HG03378 (cell line): ENCODE results near the gene CTSW.

Experiments used
- ATAC-seq: cut with Tn5 transposase; IDR thresholded peaks from one replicate; pipeline ENCODE4 v1.9.1; 2021; ENCODE audit warnings: mild to moderate bottlenecking, moderate library complexity; ENCODE audit not compliant: unreplicated experiment

The CTSW gene

DNA sequence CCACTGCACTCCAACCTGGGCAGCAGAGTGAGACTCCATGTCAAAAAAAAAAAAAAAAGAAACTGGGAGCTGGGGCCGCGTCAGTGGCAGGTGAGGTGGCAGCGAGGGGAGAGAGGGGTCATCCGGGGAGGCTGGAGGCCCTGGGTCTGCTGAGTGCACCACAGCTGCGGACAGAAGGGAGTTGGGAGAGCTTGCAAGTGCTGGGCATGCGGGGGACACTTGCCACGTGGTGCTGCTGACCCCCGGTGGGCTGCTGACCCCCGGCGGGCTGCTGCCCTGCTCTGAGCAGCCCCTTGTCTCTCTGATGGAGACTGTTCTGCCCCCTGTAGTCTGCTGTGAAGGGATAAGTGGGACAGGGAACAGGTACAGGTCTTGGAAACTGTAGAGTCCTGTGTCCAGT, 42.2 kb downstream of the CTSW start:
- no peak for ATAC-seq

DNA sequence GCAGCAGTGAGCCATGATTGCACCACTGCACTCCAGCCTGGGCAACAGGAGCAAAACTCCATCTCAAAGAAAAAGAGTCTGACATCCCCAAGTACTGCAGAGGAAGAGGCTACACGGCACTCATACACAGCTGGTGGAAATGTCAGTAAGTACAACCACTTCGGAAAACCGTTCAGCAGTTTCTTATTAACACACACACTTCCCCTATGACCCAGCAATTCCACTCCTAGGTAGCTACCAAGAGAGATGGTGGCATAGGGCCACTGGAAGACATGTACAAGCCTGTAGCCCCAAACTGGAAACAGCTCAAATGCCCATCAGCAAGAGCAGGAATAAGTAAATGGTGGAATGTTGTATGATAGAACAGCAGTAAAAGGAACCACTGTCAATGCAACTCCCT, 42.9 kb downstream of the CTSW start:
- no peak for ATAC-seq

GRCh38 chr11:65925397-65925796, 45.8 kb downstream of the CTSW start:
- no peak for ATAC-seq

DNA sequence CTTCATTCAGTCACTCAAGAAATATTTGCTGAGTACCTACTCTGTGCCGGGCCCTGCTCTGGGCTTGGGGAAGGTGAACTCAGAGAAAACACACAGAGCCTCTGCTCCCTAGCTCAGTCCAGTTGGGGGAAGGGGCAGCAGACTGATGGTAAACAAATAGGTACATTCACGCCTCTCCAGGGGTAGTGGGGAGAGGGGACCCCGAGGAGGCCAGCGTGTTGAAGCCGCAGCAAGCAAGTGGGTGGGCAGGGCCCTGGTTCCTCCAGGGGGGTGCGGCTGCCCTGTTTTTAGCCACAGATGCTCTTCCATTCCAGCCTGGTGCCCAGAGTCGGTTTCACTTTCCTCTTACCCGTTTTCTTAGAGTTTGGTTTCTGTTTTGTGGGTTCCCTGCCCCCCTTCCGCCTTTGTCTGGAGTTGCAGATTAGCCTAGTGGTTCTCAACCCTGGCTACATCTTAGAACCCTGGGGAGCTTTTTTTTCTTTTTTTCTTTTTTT, 48.3 kb downstream of the CTSW start:
- ATAC-seq, result peak; percentile 58

DNA sequence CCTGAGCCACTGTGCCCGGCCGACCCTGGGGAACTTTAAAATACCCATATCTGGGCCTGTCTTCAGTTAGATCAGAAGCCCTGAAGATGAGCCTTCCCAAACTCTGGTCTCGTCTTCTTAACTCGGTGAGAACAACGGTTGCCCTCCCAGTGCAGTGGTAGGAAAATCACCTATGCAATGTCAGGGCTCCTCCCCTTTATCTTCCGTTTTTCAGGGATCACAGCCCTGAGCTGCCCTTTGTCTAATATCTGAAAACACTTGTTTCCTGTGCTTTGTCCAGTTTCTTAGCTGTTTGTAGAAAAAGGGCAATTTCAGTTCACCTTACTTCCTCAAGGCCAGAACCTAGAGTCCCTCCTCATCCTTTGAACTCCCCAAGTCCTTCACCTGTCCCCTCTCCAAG, 49.0 kb downstream of the CTSW start:
- ATAC-seq, result no peak

GRCh38 chr11:65931773-65932557, 52.3 kb downstream of the CTSW start:
- no peak for ATAC-seq

GRCh38 chr11:65932558-65932919, 52.9 kb downstream of the CTSW start:
- no peak for ATAC-seq
